ENCODE results near the gene HIPK1.

Gene HIPK1

DNA sequence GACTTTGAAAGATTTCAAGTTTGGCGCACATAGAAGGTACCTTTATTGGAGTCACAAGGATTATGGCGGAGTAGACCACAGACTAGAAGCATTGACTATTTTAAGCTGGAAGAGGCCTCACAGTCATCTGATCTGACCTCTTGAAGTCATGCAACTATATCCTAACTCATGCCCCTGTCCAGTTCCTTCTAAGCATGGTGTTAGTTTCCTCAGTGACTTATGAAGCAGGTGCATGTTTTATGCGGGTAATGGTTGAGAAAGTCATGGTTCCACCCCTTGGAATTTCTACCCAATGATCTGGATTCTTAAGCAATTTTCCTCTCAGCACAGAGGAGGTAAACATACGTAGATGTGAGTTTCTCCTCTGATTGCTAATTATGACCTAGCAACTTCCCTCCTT lies 61.8 kb downstream of the HIPK1 start:
- Histone ChIP-seq H3K27ac (replicated peaks) (no peak overlapping the region), H3K4me3 (replicated peaks; ENCODE audit: insufficient read depth, low read length) (no peak overlapping the region), H3K27me3 (ENCODE audit: insufficient read depth, poor library complexity, severe bottlenecking) (no peaks in the 10 kb centered on the region)
- TF ChIP-seq, protein P1, sequence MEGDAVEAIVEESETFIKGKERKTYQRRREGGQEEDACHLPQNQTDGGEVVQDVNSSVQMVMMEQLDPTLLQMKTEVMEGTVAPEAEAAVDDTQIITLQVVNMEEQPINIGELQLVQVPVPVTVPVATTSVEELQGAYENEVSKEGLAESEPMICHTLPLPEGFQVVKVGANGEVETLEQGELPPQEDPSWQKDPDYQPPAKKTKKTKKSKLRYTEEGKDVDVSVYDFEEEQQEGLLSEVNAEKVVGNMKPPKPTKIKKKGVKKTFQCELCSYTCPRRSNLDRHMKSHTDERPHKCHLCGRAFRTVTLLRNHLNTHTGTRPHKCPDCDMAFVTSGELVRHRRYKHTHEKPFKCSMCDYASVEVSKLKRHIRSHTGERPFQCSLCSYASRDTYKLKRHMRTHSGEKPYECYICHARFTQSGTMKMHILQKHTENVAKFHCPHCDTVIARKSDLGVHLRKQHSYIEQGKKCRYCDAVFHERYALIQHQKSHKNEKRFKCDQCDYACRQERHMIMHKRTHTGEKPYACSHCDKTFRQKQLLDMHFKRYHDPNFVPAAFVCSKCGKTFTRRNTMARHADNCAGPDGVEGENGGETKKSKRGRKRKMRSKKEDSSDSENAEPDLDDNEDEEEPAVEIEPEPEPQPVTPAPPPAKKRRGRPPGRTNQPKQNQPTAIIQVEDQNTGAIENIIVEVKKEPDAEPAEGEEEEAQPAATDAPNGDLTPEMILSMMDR (IDR thresholded peaks at IDR 0.05; ENCODE audit: insufficient read depth, low read length): no peak
- TF ChIP-seq SPI1 (IDR thresholded peaks at IDR 0.05; ENCODE audit: borderline replicate concordance, low read depth) (no peak), POLR2AphosphoS5 (IDR thresholded peaks at IDR 0.05; ENCODE audit: low read depth) (no peak), GABPA (IDR thresholded peaks at IDR 0.05; ENCODE audit: low read depth) (no peak)
- TF ChIP-seq, protein P2, sequence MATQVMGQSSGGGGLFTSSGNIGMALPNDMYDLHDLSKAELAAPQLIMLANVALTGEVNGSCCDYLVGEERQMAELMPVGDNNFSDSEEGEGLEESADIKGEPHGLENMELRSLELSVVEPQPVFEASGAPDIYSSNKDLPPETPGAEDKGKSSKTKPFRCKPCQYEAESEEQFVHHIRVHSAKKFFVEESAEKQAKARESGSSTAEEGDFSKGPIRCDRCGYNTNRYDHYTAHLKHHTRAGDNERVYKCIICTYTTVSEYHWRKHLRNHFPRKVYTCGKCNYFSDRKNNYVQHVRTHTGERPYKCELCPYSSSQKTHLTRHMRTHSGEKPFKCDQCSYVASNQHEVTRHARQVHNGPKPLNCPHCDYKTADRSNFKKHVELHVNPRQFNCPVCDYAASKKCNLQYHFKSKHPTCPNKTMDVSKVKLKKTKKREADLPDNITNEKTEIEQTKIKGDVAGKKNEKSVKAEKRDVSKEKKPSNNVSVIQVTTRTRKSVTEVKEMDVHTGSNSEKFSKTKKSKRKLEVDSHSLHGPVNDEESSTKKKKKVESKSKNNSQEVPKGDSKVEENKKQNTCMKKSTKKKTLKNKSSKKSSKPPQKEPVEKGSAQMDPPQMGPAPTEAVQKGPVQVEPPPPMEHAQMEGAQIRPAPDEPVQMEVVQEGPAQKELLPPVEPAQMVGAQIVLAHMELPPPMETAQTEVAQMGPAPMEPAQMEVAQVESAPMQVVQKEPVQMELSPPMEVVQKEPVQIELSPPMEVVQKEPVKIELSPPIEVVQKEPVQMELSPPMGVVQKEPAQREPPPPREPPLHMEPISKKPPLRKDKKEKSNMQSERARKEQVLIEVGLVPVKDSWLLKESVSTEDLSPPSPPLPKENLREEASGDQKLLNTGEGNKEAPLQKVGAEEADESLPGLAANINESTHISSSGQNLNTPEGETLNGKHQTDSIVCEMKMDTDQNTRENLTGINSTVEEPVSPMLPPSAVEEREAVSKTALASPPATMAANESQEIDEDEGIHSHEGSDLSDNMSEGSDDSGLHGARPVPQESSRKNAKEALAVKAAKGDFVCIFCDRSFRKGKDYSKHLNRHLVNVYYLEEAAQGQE (IDR thresholded peaks at IDR 0.05; ENCODE audit: insufficient replicate concordance, low read depth): no peak
- DNase-seq (ENCODE audit: low read depth in 1 of 2, low spot score in 1 of 2): no peak

- no peak overlapping the region for H3K4me3 ChIP-seq (replicated peaks; ENCODE audit: insufficient read depth, low read length)
- no peak for DNase-seq (ENCODE audit: low read depth in 1 of 2, low spot score in 1 of 2)
- H3K27ac ChIP-seq (replicated peaks): no peak overlapping the region
- TF ChIP-seq, protein P2 (IDR thresholded peaks at IDR 0.05; ENCODE audit: insufficient replicate concordance, low read depth): no peak
- TF ChIP-seq, protein P1 (IDR thresholded peaks at IDR 0.05; ENCODE audit: insufficient read depth, low read length): no peak
- TF ChIP-seq GABPA (IDR thresholded peaks at IDR 0.05; ENCODE audit: low read depth): no peak
- no peaks in the 10 kb centered on the region for H3K27me3 ChIP-seq (ENCODE audit: insufficient read depth, poor library complexity, severe bottlenecking)
Measured at GRCh38 chr1:113991467-113991997, 62.4 kb downstream of the HIPK1 start.

DNA sequence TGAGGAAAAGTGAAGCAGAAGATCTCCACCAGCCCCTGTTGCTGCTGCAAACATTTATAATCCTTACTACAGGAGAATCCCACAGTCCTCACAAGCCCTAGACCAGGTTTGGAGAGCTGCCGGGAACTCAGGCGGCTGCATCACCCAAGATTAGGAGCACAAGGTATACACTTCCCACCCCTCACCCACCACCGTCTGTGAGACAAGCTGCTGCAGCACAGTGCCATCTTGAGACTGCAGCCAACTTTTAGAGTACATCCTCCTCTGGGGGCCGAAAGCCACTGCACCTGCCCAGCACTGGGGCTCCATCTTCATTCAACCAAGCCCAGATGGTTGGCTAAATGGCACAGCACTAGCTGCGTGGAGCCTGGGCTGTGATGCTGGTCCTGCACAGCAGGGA lies 63.9 kb downstream of the HIPK1 start:
- Histone ChIP-seq H3K27me3 (ENCODE audit: insufficient read depth, poor library complexity, severe bottlenecking) (no peaks in the 10 kb centered on the region), H3K4me3 (replicated peaks; ENCODE audit: insufficient read depth, low read length) (no peak overlapping the region), H3K27ac (replicated peaks) (no peak overlapping the region)
- no peak for DNase-seq (ENCODE audit: low read depth in 1 of 2, low spot score in 1 of 2)
- TF ChIP-seq, protein P1 (IDR thresholded peaks at IDR 0.05; ENCODE audit: insufficient read depth, low read length): no peak
- TF ChIP-seq, protein P2 (IDR thresholded peaks at IDR 0.05; ENCODE audit: insufficient replicate concordance, low read depth): no peak
- no peak for TF ChIP-seq GABPA (IDR thresholded peaks at IDR 0.05; ENCODE audit: low read depth)
- TF ChIP-seq POLR2AphosphoS5 (IDR thresholded peaks at IDR 0.05; ENCODE audit: low read depth): no peak
- no peak for TF ChIP-seq SPI1 (IDR thresholded peaks at IDR 0.05; ENCODE audit: borderline replicate concordance, low read depth)

Measured in HL-60 (cell line).